ENCODE data around the gene DNAH11. TPM values are rescaled to one million over a fixed set of nuclear protein-coding genes. Genes with fewer than 3 reads are reported as not detected.

DNAH11 gene
- total and polyA plus RNA-seq, 3 donors from 2014 or later = 4.9 to 19.3 (median 14.2) TPM

GRCh38 chr7:21620054-21620453 lies 77.2 kb downstream of the DNAH11 start:
- DNase-seq = no peak
- Histone ChIP-seq H3K27ac (no peak overlapping the region), H3K9me3 (no peaks in the 10 kb centered on the region), H3K4me1 (no peaks in the 10 kb centered on the region), H3K27me3 (no peaks in the 10 kb centered on the region), H3K36me3 (ENCODE audit: low read depth, missing control alignments) (no peaks in the 10 kb centered on the region), H3K4me3 (no peak overlapping the region)
- WGBS, 2 donors = 89 to 94% methylated on average over 2 of the region's 2 CpGs
- intact Hi-C loops (cut with DNase I; ENCODE audit: low total_unique reads) = no loop called here
- TF ChIP-seq CTCF (IDR thresholded peaks at IDR 0.05) (no peak), POLR2A (IDR thresholded peaks at IDR 0.05) (no peak)

- no peak overlapping the region for H3K27ac ChIP-seq
- no peaks in the 10 kb centered on the region for H3K9me3 ChIP-seq
- intact Hi-C loops (cut with DNase I; ENCODE audit: low total_unique reads) = no loop called here
Observed at GRCh38 chr7:21624320-21624719, 81.5 kb downstream of the DNAH11 start.

DNA sequence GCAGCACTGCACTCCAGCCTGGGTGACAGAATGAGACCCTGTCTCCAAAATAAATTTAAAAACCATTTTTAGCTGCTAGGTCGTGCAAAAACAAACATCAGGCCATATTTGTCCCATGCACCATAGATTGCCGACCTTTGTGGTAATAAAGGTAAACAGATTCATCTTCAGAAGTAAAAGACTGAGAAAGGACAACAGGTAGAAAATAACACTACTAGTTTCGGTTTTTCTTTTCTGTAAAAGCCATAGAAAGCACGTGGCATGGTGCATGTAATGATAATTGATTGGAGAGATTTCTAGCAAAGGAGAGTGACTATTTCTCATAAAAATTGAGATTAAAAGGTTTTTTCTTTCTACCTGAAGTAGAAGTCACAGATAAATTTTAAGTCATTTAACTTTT lies 93.9 kb downstream of the DNAH11 start:
- H3K4me3 ChIP-seq = no peak overlapping the region
- no peaks in the 10 kb centered on the region for H3K4me1 ChIP-seq
- TF ChIP-seq CTCF (IDR thresholded peaks at IDR 0.05) = no peak
- intact Hi-C loops (cut with DNase I; ENCODE audit: low total_unique reads) = no loop called here
- H3K36me3 ChIP-seq (ENCODE audit: low read depth, missing control alignments) = no peaks in the 10 kb centered on the region
- DNase-seq = no peak
- no peaks in the 10 kb centered on the region for H3K27me3 ChIP-seq
- H3K27ac ChIP-seq = no peak overlapping the region
- 81 to 85% methylated on average over 4 of the region's 4 CpGs for WGBS, 2 donors
- H3K9me3 ChIP-seq = no peaks in the 10 kb centered on the region

More at GRCh38 chr7:21624320-21624719, 81.5 kb downstream of the DNAH11 start:
- H3K36me3 ChIP-seq (ENCODE audit: low read depth, missing control alignments) = no peaks in the 10 kb centered on the region
- no peak for DNase-seq
- H3K27me3 ChIP-seq = no peaks in the 10 kb centered on the region
- TF ChIP-seq CTCF (IDR thresholded peaks at IDR 0.05) (no peak), POLR2A (IDR thresholded peaks at IDR 0.05) (no peak)
- no peak overlapping the region for H3K4me3 ChIP-seq
- H3K4me1 ChIP-seq = no peaks in the 10 kb centered on the region

DNA sequence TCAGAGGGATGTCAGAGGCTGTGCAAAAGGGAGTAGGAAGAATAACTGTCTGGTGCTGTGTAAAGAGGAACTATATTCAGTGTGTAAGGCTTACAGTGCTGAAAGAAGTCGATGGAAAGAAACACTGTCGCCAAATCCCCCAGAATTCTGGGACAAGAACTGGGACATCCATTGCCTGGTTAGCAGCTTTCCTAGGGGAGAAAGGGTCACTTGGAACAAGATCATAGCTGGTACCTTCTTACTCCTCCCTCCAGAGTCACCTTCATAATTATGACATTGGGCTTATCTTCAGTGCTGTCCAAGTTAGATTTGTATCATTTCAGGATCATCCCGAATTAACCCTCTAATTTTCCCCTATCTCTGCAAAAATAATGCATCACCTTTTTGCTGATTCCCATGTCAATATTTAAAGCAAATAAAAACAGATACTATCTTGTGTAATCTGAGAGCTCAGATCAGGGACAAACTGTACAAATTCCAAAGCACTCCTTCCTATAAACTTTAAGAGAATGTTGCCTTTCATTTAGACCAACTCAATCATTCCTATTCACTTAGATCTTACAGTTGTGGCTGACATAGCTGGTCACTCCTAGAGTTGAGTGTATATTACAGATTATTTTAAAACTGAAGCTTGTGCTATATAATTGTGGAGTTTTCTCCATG lies 96.5 kb downstream of the DNAH11 start:
- intact Hi-C loops (cut with DNase I; ENCODE audit: low total_unique reads) = no loop called here
- 90 to 91% methylated on average over 3 of the region's 3 CpGs for WGBS, 2 donors

More for the DNA sequence above, 96.5 kb downstream of the DNAH11 start:
- no peak for TF ChIP-seq CTCF (IDR thresholded peaks at IDR 0.05)
- TF ChIP-seq POLR2A (IDR thresholded peaks at IDR 0.05) = no peak
- Histone ChIP-seq H3K27ac (no peak overlapping the region), H3K9me3 (no peaks in the 10 kb centered on the region), H3K27me3 (no peaks in the 10 kb centered on the region), H3K36me3 (ENCODE audit: low read depth, missing control alignments) (no peaks in the 10 kb centered on the region), H3K4me1 (no peaks in the 10 kb centered on the region), H3K4me3 (no peak overlapping the region)
- DNase-seq = no peak

Data from testis (tissue), 3 donors.